GM12878 (cell line): Measurements from ENCODE around the gene INPP4B.

ENCODE experiments used
- CHD2 ChIP-seq: IDR thresholded peaks from 2 replicates; pipeline ENCODE4 v1.6.1; 2011; ENCODE audit warnings: low read depth, low read length, improper control_type of control experiment, borderline replicate concordance
- EP300 ChIP-seq, 2 experiments: fragments of 150-350 bp in 1 of 2; IDR thresholded peaks; 2 replicates each; pipeline ENCODE4 v1.6.1; 2011 to 2012; ENCODE audit warnings: low read depth in 2 of 2, low read length in 2 of 2, borderline replicate concordance in 1 of 2, improper control_type of control experiment in 1 of 2, inconsistent platforms in 1 of 2; ENCODE audit not compliant: control insufficient read depth in 1 of 2
- EZH2 ChIP-seq: IDR thresholded peaks from 2 replicates; pipeline ENCODE4 v1.6.1; 2012; ENCODE audit warnings: low read depth, mild to moderate bottlenecking, control low read depth, inconsistent platforms, low read length, borderline replicate concordance; ENCODE audit not compliant: control insufficient read depth
- GABPA ChIP-seq: IDR thresholded peaks from 2 replicates; pipeline ENCODE4 v1.6.1; 2014; ENCODE audit warnings: antibody characterized with exemption, low read depth, mild to moderate bottlenecking, inconsistent platforms
- JUNB ChIP-seq: IDR thresholded peaks from 2 replicates; pipeline ENCODE4 v1.6.1; 2016; ENCODE audit warnings: antibody characterized with exemption, mild to moderate bottlenecking
- POLR2A ChIP-seq: IDR thresholded peaks from 2 replicates; pipeline ENCODE4 v1.6.1; 2011; ENCODE audit warnings: low read depth, mild to moderate bottlenecking, low read length
- SPI1 ChIP-seq: IDR thresholded peaks from 2 replicates; pipeline ENCODE4 v1.6.1; 2011; ENCODE audit warnings: low read depth, mild to moderate bottlenecking, low read length, moderate library complexity, borderline replicate concordance; ENCODE audit not compliant: insufficient read depth
- TF ChIP-seq, protein P1 (sequence below), 3 experiments: IDR thresholded peaks in 2 of 3; conservative IDR thresholded peaks in 1 of 3; 2 replicates each; pipeline ENCODE4 v1.5.1; 2011; ENCODE audit warnings: low read depth in 3 of 3, low read length in 3 of 3, mild to moderate bottlenecking in 3 of 3, control low read depth in 2 of 3, moderate library complexity in 2 of 3, inconsistent platforms in 1 of 3, mixed read lengths in 1 of 3; ENCODE audit not compliant: control insufficient read depth in 2 of 3, insufficient read depth in 1 of 3; ENCODE audit errors: extremely low read depth in 1 of 3
- TF ChIP-seq, protein P2 (sequence below): IDR thresholded peaks from 2 replicates; pipeline ENCODE4 v1.6.1; 2012; ENCODE audit warnings: low read depth, low read length, improper control_type of control experiment

DNA sequence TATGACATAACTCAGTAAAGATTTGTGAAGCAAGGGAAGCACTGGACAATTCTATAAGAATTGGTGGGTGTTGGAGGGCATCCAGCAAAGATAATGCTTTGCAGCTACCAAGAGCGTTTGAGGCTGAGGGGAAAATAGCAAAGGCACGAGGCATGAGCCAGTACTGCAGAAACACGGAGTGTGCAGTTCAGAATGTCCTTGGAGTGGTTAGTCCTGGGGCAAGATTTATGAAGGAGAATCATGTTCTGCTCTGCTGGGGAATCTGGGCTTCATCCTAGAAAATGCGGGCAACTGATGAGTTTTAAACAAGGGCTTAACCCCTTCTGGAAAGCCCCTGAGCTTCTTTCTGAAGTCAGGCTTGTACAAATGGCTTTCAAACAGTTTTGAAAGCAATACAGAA is 757.2 kb downstream of the INPP4B start:
- no peak for TF ChIP-seq EZH2
- TF ChIP-seq JUNB = no peak
- no peak for TF ChIP-seq SPI1
- TF ChIP-seq, protein P1, sequence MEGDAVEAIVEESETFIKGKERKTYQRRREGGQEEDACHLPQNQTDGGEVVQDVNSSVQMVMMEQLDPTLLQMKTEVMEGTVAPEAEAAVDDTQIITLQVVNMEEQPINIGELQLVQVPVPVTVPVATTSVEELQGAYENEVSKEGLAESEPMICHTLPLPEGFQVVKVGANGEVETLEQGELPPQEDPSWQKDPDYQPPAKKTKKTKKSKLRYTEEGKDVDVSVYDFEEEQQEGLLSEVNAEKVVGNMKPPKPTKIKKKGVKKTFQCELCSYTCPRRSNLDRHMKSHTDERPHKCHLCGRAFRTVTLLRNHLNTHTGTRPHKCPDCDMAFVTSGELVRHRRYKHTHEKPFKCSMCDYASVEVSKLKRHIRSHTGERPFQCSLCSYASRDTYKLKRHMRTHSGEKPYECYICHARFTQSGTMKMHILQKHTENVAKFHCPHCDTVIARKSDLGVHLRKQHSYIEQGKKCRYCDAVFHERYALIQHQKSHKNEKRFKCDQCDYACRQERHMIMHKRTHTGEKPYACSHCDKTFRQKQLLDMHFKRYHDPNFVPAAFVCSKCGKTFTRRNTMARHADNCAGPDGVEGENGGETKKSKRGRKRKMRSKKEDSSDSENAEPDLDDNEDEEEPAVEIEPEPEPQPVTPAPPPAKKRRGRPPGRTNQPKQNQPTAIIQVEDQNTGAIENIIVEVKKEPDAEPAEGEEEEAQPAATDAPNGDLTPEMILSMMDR (IDR thresholded peaks at IDR 0.05 in 2 of 3, conservative IDR thresholded peaks at IDR 0.05 in 1 of 3; ENCODE audit: control insufficient read depth in 2 of 3, extremely low read depth in 1 of 3, insufficient read depth in 1 of 3, low read depth in 3 of 3, low read length in 3 of 3) = no peak
- no peak for TF ChIP-seq GABPA
- TF ChIP-seq POLR2A = no peak
- TF ChIP-seq CHD2 = no peak
- TF ChIP-seq, protein P2, sequence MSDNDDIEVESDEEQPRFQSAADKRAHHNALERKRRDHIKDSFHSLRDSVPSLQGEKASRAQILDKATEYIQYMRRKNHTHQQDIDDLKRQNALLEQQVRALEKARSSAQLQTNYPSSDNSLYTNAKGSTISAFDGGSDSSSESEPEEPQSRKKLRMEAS = no peak
- no peak for TF ChIP-seq EP300 (IDR thresholded peaks at IDR 0.05; ENCODE audit: borderline replicate concordance in 1 of 2, control insufficient read depth in 1 of 2, low read depth in 2 of 2, low read length in 2 of 2)
